HFF-Myc (cell line): ENCODE results near the gene TF.
"Not testable (repeated sequence)": the region's sequence is repeated elsewhere in the genome, so short reads cannot be mapped to it uniquely, and the experiment has no call there.

ENCODE experiments used
- DNase-seq: peaks from one replicate; pipeline ENCODE4 v3.0.0-alpha.2; 2011; ENCODE audit warnings: low read depth; ENCODE audit errors: extremely low read depth
- H3K4me3 ChIP-seq: replicated peaks from 2 replicates; pipeline ENCODE4 v1.5.1; 2011; ENCODE audit warnings: low read depth, mild to moderate bottlenecking, control low read depth, low read length
- TF ChIP-seq, protein P1 (sequence below): IDR thresholded peaks from 2 replicates; pipeline ENCODE4 v1.5.1; 2012; ENCODE audit warnings: mild to moderate bottlenecking, low read depth, low read length, control low read depth; ENCODE audit errors: missing control alignments

The TF gene

DNA sequence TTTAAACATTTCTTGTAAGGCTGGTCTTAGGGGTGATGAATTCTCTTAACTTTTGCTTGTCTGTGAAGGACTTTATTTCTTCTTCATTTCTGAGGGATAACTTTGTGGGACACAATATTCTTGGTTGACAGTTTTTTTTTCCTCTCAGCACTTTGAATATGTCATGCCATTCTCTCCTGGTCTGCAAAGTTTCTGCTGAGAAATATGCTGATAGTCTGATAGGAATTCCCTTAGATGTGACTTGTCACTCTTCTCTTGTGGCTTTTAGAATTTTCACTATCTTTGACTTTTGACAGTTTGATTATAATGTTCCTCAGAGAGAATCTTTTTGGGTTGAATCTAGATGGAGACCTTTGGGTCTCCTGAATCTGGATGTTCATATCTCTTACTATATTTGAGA, 23.3 kb upstream of the TF start:
- DNase-seq: no peak
- TF ChIP-seq, protein P1, sequence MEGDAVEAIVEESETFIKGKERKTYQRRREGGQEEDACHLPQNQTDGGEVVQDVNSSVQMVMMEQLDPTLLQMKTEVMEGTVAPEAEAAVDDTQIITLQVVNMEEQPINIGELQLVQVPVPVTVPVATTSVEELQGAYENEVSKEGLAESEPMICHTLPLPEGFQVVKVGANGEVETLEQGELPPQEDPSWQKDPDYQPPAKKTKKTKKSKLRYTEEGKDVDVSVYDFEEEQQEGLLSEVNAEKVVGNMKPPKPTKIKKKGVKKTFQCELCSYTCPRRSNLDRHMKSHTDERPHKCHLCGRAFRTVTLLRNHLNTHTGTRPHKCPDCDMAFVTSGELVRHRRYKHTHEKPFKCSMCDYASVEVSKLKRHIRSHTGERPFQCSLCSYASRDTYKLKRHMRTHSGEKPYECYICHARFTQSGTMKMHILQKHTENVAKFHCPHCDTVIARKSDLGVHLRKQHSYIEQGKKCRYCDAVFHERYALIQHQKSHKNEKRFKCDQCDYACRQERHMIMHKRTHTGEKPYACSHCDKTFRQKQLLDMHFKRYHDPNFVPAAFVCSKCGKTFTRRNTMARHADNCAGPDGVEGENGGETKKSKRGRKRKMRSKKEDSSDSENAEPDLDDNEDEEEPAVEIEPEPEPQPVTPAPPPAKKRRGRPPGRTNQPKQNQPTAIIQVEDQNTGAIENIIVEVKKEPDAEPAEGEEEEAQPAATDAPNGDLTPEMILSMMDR: no peak

DNA sequence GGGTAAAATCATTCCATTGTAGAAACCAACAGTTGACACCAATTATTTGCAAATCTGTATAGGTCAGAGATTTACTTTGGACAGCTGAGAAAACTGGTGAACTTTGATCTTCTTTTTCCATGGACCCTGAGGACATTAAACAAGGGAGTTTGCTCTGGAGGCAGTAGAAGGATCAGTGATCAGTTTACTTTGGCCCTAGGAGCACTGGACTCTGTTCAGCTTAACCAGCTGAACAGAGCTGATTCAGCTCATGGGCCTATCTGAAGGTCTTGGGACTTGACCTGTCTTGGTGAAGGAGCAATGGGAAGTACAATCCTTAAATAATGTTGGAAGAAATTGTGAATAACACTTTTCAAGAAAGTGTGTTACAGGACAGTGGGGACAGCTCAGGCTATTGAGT, 15.2 kb upstream of the TF start:
- no peak overlapping the region for H3K4me3 ChIP-seq
- DNase-seq: no peak
- TF ChIP-seq, protein P1: no peak

More for the DNA sequence above, 23.3 kb upstream of the TF start:
- H3K4me3 ChIP-seq: no peak overlapping the region

DNA sequence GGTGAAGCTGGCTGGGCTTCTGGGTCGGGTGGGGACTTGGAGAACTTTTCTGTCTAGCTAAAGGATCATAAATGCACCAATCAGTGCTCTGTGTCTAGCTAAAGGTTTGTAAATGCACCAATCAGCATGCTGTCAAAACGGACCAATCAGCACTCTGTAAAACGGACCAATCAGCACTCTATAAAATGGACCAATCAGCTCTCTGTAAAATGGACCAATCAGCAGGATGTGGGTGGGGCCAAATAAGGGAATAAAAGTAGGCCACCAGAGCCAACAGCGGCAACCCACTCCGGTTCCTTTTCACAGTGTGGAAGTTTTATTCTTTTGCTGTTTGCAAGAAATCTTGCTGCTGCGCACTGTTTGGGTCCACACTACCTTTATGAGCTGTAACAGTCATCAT, 14.0 kb upstream of the TF start:
- DNase-seq, H3K4me3 ChIP-seq: not testable (repeated sequence)

DNA sequence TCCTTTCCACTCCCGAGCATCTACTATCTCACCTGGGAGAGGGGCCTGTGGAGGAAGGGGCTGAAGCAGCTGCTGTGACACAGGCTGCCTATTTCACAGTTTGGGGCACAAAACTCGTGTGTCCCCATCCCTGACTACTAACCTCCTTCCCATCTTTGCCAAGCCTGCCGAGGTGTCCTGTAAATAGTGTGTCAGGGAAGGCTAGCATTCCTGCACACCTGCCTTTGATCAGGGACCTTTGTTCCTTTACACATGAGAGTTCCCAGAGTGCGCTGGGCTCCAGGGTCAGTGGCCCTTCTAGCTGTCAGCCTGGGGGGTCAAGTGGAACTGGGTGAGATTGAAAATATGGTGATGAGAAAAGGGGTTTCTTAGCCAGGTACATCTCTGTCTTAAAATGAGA, 13.0 kb upstream of the TF start:
- DNase-seq: no peak
- no peak overlapping the region for H3K4me3 ChIP-seq
- TF ChIP-seq, protein P1: no peak

DNA sequence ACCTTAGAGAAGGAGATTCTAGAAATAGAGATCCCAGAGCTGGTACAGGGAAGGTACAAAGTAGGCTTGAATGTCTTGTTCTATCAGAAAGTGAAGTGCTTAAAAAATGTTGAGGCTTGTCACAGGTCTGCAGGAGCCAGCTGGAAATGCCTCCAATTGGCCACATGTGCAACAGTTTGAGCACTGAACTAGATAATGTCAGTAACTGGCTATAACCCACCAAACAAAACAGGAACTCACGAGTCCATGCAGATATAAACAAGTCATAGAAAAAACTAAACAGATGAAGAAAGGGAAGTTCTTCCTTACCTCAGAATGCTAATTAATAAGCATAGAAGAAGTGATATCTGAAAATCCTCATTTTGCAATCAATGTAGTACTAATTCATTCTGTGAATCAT, 11.9 kb upstream of the TF start:
- TF ChIP-seq, protein P1: no peak
- DNase-seq: no peak
- no peak overlapping the region for H3K4me3 ChIP-seq

DNA sequence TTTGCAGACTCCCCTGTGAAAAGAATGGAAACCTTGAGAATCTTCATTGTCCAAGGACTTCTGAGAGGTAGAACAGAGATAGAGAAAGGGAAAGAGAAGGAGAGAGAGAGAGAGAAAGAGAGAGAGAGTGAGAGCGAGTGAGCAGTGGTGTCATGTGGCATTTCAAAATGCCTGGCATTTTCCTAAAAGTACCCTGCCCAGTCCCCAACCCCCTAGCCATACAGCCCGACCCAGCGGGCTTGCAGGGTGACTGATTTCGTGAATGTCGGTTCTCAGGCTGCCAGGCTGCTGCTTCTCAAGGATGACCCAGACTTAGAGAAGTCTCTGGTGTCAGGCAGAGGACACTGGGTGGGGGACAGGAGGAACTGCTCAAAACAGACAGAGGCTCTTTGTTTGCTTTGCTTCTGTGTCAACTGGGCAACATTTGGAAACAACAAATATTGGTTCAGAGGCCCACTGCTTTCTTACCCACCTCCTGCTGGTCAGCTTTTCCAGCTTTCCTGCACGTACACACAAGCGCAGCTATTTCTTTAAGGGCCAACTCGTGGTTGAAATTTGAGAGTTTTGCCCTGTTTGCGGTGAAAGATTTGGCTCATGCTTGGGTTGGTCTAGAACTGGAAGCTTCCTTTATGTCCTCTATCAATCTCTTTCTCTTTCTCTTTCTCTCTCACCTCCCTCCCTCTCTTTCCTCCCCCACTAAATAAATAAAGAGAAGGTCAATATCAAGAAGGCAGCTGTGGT, 3.7 kb upstream of the TF start:
- no peak for DNase-seq
- no peak overlapping the region for H3K4me3 ChIP-seq
- TF ChIP-seq, protein P1: no peak

DNA sequence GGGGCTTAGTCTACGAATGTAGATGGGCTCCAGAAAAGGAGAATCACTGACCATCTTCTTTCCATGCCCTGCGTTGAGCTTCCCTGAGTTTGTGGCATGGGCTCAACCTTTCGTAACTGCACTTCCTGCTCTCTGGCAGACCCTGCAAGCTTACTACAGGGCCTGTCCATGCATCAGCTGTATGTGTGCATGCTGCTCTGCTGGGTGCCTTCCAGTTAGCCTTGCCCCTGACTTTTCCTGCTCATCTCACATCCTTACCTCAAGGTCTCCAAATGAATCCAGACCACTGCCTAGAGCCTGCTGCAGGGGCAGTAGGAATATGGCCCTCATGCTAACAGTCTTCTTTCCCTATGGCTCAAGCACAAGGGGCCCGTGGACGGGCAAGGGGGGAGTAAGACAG, 2.0 kb upstream of the TF start:
- no peak for DNase-seq
- H3K4me3 ChIP-seq: no peak overlapping the region
- TF ChIP-seq, protein P1: no peak
